GM18499 (cell line): ENCODE data around the gene CFLAR.
A peak's percentile ranks its signal among the peaks of the same experiment; 100 is the strongest.
"Not testable (repeated sequence)": the region's sequence is repeated elsewhere in the genome, so short reads cannot be mapped to it uniquely, and the experiment has no call there.

Experiments
- ATAC-seq: cut with Tn5 transposase; IDR thresholded peaks from one replicate; pipeline ENCODE4 v1.9.1; 2021; ENCODE audit warnings: moderate number of reproducible peaks; ENCODE audit not compliant: insufficient read depth, unreplicated experiment

The CFLAR gene

GRCh38 chr2:201116115-201116958 is at the start of gene CFLAR:
Gene CFLAR, plus strand, starts transcription at chr2:201116164. Its CDS starts 13,702 bp downstream, at chr2:201129866.
- peak; percentile 20 for ATAC-seq

DNA sequence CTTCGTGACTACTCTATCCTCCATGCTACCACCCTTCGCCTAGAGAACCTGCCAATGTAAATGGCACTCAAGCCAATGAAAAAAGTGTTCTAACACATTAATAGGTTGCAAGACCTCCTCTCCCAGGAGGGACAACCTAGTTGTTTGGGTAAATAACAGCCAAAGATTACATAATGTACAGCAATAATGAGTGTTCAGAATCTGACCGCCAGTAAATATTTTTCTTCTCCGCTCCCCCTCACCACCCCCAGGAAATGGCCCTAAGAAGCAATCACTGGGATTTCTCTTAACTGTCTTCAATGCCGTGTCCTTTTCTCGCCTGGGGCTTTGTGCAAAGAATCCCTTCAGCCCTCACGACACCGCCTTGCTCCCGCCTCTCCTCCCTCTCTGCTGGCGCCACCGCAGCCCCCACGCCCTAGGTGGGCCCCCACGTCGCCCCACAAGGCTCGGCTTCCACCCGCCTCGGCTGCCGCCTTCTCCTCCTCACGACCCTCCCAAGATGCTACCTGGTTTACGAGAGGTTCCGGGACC is 45.0 kb upstream of the CFLAR start:
- no peak for ATAC-seq

DNA sequence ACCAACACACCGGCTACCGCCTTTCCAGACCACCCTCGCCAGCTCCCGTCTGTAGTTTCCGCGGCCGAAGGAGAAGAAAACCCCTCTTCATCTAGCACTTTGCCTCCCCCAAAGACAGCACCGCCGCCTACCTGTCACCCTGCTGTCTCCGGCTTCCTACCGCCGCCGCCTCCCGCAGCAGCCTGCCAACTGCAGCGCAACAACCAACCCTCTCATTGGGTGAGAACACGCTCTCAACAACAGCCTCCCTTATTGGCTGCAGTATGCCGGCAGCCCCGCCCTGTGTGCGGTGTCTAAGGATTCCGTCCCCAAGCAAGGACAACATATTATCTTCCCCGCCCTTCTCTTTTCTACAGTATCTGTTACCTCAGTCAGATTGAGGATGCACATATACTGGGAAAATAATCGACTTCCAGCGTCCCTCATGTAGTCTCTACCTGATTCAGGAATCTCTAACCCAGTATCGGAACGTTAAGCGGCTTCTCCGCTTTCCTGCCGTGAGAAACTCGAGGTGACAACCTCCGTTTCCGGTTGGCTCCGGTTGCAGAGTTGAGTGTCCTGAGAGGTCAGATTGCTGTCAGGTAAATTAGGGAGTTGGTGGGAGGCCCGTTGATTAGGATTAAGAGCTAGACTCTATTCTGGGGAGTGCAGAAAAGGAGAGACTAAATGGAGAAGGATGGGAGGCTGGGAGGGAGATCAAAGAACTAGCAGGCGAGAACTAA is 44.3 kb upstream of the CFLAR start, which contains the start of the genes HYCC2 and NDUFB3:
HYCC2 (minus strand) TSS at position 193 of the 722 bp plus-strand sequence. CDS start 47,662 bp downstream, outside the sequence.
NDUFB3 (plus strand) TSS at position 523 of the 722 bp plus-strand sequence. CDS start 6,882 bp downstream, outside the sequence.
- ATAC-seq, result peak; percentile 97

GRCh38 chr2:201072201-201072530 is 43.8 kb upstream of the CFLAR start:
- ATAC-seq, result peak; percentile 0

GRCh38 chr2:201073071-201073470 is 42.9 kb upstream of the CFLAR start:
- ATAC-seq, result no peak

DNA sequence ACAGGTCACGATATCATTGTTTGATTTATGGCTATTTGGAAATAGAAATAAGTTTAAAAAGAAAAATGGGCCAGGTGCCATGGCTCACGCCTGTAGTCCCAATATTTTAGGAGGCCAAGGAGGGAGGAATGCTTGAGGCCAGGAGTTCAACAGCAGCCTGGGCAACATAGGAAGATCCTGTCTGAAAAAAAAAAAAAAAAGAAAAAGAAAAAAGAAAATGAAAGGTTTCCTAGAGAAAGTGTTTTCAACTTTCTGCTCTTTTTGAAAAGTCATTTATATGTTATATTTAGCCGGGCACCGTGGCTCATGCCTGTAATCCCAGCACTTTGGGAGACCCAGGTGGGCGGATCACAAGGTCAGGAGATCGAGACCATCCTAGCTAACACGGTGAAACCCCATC is 41.0 kb upstream of the CFLAR start:
- ATAC-seq, result no peak

- ATAC-seq, result no peak
Observed at GRCh38 chr2:201084863-201085262, 31.1 kb upstream of the CFLAR start.

GRCh38 chr2:201090574-201090973 is 25.4 kb upstream of the CFLAR start:
- no peak for ATAC-seq

GRCh38 chr2:201093573-201093972 is 22.4 kb upstream of the CFLAR start:
- ATAC-seq, result no peak

DNA sequence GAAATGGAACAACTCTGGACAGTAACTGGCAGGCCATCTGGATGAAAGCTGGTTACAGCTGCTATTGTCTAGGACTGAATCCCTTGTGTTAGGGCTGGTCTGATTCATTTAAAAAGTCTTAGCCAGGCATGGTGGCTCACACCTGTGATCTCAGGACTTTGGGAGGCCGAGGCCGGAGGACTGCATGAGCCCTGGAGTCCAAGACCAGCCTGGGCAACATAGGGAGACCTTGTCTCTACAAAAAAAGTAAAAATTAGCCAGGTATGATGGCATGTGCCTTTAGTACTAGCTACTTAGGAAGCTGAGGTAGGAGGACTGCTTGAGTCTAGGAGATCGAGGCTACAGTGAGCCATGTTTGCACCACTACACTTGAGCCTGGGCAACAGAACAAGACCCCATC is 15.5 kb upstream of the CFLAR start:
- ATAC-seq, result no peak

DNA sequence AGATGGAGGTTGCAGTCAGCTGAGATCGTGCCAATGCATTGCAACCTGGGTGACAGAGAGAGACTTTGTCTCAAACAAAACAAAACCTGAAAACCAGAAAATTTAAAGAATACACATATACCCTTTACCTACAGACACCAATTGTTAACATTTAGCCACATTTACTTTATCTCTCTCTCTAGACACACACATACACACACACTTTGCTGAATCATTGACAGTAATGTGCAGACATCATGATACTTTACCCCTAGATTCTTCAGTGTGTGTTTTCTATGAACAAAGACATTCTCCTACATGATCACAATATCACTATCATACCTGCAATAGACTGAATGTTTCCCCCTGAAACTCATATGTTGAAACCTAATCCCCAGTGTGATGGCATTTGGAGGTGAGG is 10.2 kb upstream of the CFLAR start:
- no peak for ATAC-seq

- no peak for ATAC-seq
Observed at GRCh38 chr2:201107624-201108023, 8.3 kb upstream of the CFLAR start.

DNA sequence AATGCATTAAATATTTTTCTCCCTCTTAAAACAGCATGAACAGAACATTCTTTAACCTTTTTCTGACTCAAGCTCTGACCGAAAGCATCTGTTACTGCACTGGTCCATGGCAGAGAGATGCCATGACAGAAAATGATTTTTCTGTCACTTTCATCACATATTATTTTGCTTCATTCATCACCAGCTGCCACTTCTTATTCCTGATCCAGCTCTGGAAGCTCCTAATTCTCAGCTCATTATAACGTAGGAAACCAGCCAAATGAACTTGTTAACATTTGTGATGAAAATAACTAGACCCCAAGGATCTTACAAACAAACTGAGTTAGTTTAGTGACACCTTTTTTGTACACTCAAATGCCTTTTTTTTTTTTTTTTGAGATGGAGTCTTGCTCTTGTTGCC is 7.6 kb upstream of the CFLAR start:
- no peak for ATAC-seq

- ATAC-seq, result no peak
Observed at GRCh38 chr2:201109186-201109585, 6.8 kb upstream of the CFLAR start.

- ATAC-seq, result no peak
Observed at GRCh38 chr2:201110615-201111014, 5.3 kb upstream of the CFLAR start.

- ATAC-seq, result no peak
Observed at GRCh38 chr2:201111096-201111495, 4.9 kb upstream of the CFLAR start.

- ATAC-seq, result no peak
Observed at GRCh38 chr2:201114350-201114749, 1.6 kb upstream of the CFLAR start.

DNA sequence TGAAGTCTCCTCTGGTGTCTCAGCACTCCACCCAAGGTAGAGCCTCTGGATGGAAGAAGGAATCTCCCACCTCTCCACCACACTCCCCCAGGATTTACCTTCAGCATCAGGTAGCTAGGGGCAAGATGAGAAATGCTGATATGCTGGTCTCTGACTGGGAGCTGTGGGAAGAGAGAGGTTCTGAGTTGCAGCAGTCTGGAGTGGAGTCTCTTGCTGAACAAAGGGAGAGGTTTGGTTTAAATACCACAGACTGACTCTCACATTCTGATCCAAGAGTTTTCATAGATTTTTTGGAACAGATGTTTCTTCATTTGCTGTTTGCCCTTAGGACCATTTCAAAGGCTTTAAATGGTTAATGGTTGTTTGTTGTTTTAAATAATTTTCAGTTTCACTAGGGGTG is 1.1 kb upstream of the CFLAR start:
- no peak for ATAC-seq

- no peak for ATAC-seq
Observed at GRCh38 chr2:201116959-201117734, 1.2 kb downstream of the CFLAR start.

GRCh38 chr2:201117735-201118094 is 1.8 kb downstream of the CFLAR start:
- not testable (repeated sequence) for ATAC-seq
